Left ventricle myocardium inferior (tissue), 1 donor: ENCODE results near the gene ZNF423. TPM values are rescaled to one million over a fixed set of nuclear protein-coding genes. Genes with fewer than 3 reads are reported as not detected.

Experiments
- DNase-seq: peaks from one replicate; pipeline ENCODE4 v3.0.0-alpha.2; 2020
- H3K27ac ChIP-seq: fragments of 200-600 bp; replicated peaks from 2 replicates; pipeline ENCODE4 v1.8.0; 2021
- H3K27me3 ChIP-seq: fragments of 200-600 bp; 2 replicates; pipeline ENCODE4 v1.8.0; 2021; ENCODE audit warnings: low read depth
- H3K36me3 ChIP-seq: fragments of 200-600 bp; 2 replicates; pipeline ENCODE4 v1.8.0; 2021
- H3K4me1 ChIP-seq: fragments of 200-600 bp; 2 replicates; pipeline ENCODE4 v1.8.0; 2021
- H3K4me3 ChIP-seq: fragments of 200-600 bp; 2 replicates; pipeline ENCODE4 v1.8.0; 2021; ENCODE audit warnings: mild to moderate bottlenecking, moderate library complexity
- H3K9me3 ChIP-seq: fragments of 200-600 bp; replicated peaks from 2 replicates; pipeline ENCODE4 v1.8.0; 2021
- CTCF ChIP-seq: fragments of 200-600 bp; IDR thresholded peaks from 2 replicates; pipeline ENCODE4 v1.8.0; 2021; ENCODE audit warnings: antibody characterized with exemption, mild to moderate bottlenecking, borderline replicate concordance
- intact Hi-C: fragments of 100-400 bp; cut with micrococcal nuclease; formaldehyde crosslinking; loops from one replicate; pipeline ENCODE4 v1.11.0; 2022
- total RNA-seq: library from RNA; stranded (reverse); fragmentation: NEBNext Ultra II Directional; extraction: Animal tissue kit (Norgen Biotek cat#: 25700); gene quantifications from one replicate; pipeline ENCODE4 v1.2.1, GENCODE V29; 2021
- donor health status: DM: no; HTN: yes; CAD: no; lungs with severe emphysema.

Gene ZNF423
- total RNA-seq, 1 donor from 2014 or later, result 8.6 TPM

- TF ChIP-seq CTCF, result no peak
- intact Hi-C loops, result no loop called here
- Histone ChIP-seq H3K27ac (no peak overlapping the region), H3K9me3 (peaks cover 13% of the 10 kb centered on the region), H3K27me3 (no peaks in the 10 kb centered on the region), H3K36me3 (peaks cover 32% of the 10 kb centered on the region), H3K4me1 (peaks cover 16% of the 10 kb centered on the region), H3K4me3 (no peak overlapping the region)
- DNase-seq, result no peak
These were observed 223.7 kb downstream of the ZNF423 start for GRCh38 chr16:49632086-49632794.

GRCh38 chr16:49631187-49632041 is 224.5 kb downstream of the ZNF423 start:
- no peak for TF ChIP-seq CTCF
- peaks cover 23% of the 10 kb centered on the region for H3K36me3 ChIP-seq
- H3K4me3 ChIP-seq, result no peak overlapping the region
- DNase-seq, result no peak
- intact Hi-C loops, result no loop called here
- H3K27ac ChIP-seq, result no peak overlapping the region
- H3K27me3 ChIP-seq, result no peaks in the 10 kb centered on the region
- peaks cover 16% of the 10 kb centered on the region for H3K4me1 ChIP-seq
- peaks cover 13% of the 10 kb centered on the region for H3K9me3 ChIP-seq

- H3K27me3 ChIP-seq, result no peaks in the 10 kb centered on the region
- H3K4me1 ChIP-seq, result peaks cover 16% of the 10 kb centered on the region
- peaks cover 13% of the 10 kb centered on the region for H3K9me3 ChIP-seq
- H3K4me3 ChIP-seq, result no peak overlapping the region
- TF ChIP-seq CTCF, result no peak
- DNase-seq, result no peak
- H3K27ac ChIP-seq, result no peak overlapping the region
- H3K36me3 ChIP-seq, result peaks cover 17% of the 10 kb centered on the region
- intact Hi-C loops, result no loop called here
These were observed 225.1 kb downstream of the ZNF423 start for GRCh38 chr16:49630783-49631182.

- Histone ChIP-seq H3K27ac (no peak overlapping the region), H3K4me3 (no peak overlapping the region), H3K4me1 (peaks cover 16% of the 10 kb centered on the region), H3K36me3 (peaks cover 8% of the 10 kb centered on the region), H3K27me3 (no peaks in the 10 kb centered on the region), H3K9me3 (peaks cover 13% of the 10 kb centered on the region)
- no peak for TF ChIP-seq CTCF
- intact Hi-C loops, result no loop called here
- DNase-seq, result no peak
These were observed 226.1 kb downstream of the ZNF423 start for GRCh38 chr16:49629851-49630250.

- Histone ChIP-seq H3K27ac (no peak overlapping the region), H3K9me3 (peaks cover 13% of the 10 kb centered on the region), H3K27me3 (no peaks in the 10 kb centered on the region), H3K4me1 (peaks cover 16% of the 10 kb centered on the region), H3K36me3 (peaks cover 5% of the 10 kb centered on the region), H3K4me3 (no peak overlapping the region)
- no peak for DNase-seq
- intact Hi-C loops, result no loop called here
- no peak for TF ChIP-seq CTCF
These were observed 227.8 kb downstream of the ZNF423 start for GRCh38 chr16:49628148-49628547.
